Islet of Langerhans (tissue), 1 donor: Measurements from ENCODE around the gene FGF14.
A peak's percentile ranks its signal among the peaks of the same experiment; 100 is the strongest.

Source experiments
- FAIRE-seq: peaks from one replicate; lab custom pipeline; 2011; peaks lifted over from hg19 to GRCh38; lab: Jason Lieb, UNC

Gene FGF14

DNA sequence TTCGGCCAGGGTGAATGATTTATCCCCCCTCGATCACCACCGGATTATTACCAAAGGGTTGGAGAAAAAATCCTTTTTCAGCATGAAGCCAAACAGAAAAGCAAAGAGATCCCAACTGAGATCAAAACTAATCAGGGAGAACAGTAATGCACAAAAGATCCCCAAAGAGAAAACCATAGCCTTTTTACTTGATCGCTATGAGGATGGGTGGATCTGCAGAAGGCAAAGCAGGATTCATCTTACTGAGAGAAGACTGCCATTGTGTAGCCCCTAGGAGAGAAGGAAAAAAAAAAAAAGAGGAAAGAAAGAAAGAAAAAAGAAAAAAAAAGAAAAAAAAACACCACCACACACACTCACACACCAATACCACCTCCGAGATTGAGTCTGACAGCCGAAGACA is at the start of gene FGF14:
FGF14 (minus strand) TSS at position 283 of the 400 bp plus-strand sequence.
- no peak for FAIRE-seq

DNA sequence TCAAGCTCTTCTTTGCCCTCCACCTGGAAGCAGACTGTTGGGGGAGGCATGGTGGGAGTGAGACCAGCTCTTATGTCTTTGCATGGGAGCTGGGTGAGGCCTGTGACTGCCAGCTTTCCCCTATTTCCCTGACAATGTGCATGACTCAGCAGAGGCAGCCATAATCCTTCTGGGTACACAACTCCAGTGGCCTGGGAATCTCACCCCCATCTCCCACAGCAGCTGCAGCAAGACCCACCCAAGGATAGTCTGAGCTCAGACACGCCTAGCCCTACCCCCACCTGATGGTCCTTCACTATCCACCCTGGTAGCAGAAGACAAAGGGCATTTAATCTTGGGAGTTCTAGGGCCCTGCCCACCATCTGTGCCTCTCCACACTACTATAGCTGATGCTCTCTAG is 41.4 kb upstream of the FGF14 start:
- no peak for FAIRE-seq

DNA sequence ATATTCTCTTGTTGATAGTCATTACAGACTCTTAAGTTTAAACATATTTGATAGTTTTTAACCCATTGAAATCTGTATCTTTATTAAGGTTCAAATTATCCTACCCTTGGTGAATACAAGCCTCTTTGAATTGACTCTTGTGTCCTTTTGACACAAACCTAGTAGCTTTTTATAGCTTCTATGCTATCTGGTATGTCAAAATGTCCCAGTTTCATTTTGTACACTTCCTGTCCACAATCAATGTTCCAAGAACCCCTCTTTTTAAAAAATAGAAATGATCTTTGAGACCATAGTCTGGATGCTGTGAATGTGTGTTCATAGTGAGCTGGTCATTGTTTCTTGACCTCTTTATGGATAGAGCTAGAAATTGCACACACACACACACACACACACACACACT is 39.2 kb upstream of the FGF14 start:
- FAIRE-seq, result no peak

GRCh38 chr13:102440259-102440936 is 38.5 kb upstream of the FGF14 start:
- FAIRE-seq, result no peak

DNA sequence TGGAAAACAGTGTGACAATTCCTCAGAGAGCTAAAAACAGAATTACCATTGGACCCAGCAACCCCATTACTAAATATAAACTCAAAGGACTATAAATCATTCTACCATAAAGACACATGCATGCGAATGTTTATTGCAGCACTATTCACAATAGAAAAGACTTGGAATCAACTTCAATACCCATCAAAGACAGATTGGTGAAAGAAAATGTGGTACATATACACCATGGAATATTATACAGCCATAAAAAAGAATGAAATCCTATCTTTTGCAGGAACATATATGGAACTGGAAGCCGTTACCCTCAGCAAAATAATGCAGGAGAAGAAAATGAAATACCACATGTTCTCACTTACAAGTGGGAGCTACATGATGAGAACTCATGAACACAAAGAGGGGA is 20.8 kb upstream of the FGF14 start:
- FAIRE-seq, result no peak

GRCh38 chr13:102405499-102406100 is 3.8 kb upstream of the FGF14 start:
- FAIRE-seq, result no peak

- peak; percentile 80 for FAIRE-seq
These were observed 442 bp upstream of the FGF14 start for GRCh38 chr13:102402290-102402689.

- no peak for FAIRE-seq
These were observed 583 bp downstream of the FGF14 start for GRCh38 chr13:102401265-102401664.

DNA sequence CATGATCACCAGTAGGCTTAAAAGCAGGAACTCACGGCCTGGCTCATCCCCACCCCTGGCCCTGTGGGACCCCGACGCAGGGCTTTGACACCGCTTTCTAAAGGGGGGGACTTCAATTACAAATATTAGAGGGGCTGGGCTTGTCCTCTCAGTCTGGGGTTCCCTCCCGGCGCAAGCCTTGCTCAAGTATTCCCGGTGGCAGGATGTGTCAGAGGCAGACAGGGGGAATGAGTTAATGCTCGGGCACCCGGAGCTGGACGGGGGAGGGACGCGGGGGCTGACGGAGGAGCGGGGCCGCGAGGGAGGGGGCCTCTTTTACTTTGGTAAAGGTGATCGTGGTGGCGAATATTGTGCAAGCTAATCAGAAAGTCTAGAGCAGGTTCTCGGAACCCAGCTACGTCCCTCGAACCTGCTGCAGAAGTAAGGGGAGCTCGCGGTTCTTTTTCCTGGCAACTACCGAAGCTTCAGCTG is 1.1 kb downstream of the FGF14 start:
- FAIRE-seq, result no peak

- no peak for FAIRE-seq
These were observed 1.8 kb downstream of the FGF14 start for GRCh38 chr13:102399791-102400674.

DNA sequence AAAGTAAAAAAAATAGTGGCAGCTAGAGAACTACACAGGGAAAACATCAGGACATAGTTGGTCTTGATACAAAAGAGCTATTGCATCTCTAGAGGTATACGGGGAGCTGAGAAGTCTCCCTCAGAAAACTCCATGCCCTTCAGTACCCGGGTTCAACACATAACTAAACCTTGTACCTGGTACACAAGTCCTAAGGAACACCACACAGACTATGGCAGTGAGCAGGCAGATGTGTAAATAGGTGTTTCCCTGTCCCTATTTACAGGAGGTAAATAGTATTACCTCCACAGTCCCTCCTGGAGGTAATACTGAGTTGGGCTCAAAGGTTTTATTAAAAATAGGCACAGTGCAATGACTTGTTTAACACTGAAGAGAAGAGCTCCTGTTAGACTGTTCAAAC is 5.9 kb downstream of the FGF14 start:
- FAIRE-seq, result no peak

DNA sequence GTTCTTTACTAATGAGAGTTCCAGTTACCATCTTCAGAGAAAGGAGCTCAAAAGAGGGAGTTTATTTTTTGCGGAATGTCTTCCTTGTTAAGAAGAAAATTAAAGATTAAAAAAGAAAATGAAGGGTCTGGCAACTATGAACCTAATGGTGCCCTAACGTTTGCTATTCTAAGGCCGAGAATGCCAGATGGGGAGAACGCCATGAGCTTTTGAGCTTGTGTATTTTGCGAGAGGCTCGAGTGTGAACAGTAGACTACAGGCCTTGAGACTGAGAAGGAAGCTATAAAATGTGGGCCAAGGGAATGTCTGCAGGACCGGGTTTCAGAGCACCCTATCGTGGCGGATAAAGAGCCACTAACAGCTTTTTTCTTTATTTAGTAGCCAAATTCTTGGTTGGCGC is 6.7 kb downstream of the FGF14 start:
- FAIRE-seq, result no peak

GRCh38 chr13:102394158-102395053 is 7.4 kb downstream of the FGF14 start:
- FAIRE-seq, result peak; percentile 95

DNA sequence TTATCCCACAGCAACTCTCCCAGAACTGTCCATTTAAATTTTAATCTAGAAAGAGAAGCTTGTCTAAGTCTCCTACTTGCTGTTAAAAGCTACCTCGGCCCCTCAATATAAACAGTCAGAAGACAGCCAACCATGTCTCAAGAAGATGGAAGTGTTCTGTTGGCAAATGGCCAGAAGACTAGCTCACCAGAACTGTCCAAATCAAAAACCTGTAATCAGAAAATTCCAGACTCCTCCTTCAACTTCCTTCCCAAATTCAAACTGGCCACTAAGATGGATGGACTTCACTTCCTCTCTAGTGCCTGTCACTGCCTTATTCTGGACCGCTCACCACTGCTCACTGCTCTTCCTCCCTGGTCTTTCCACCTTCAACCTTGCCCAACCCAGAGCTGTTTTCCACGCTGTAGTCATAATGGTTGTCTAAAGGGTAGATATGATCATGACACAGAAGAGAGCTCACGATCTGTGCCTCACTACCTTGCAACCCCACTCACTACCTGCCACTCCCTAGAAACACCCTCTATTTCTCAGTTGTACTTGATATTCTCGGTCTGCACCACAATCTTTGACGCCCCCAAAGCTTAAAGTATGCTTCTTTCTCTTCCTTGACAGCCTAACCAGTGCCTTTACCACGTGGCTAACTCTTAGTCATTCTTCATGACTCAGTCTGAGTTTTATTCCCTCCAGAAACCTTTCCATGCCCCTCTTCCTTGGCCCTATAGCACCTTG is 9.2 kb downstream of the FGF14 start:
- FAIRE-seq, result peak; percentile 36

GRCh38 chr13:102386461-102386860 is 15.4 kb downstream of the FGF14 start:
- FAIRE-seq, result no peak

DNA sequence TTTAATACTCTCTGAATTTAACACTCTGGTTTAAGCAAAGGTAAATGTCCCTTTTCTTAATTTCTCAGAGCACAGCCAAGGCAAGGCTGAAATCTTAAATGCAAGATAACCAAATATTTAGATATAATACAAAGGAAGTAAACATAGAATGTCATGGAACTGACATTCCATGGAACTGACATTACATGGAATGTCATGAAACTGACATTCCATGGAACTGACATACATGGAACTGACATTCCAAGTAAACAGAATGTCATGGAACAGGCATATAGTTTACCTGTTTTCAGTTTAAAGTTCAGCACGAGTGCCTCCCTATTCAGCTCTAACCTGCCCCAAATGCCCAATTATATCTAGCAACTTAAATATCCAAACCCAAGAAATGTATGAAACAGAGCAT is 21.8 kb downstream of the FGF14 start:
- FAIRE-seq, result no peak

DNA sequence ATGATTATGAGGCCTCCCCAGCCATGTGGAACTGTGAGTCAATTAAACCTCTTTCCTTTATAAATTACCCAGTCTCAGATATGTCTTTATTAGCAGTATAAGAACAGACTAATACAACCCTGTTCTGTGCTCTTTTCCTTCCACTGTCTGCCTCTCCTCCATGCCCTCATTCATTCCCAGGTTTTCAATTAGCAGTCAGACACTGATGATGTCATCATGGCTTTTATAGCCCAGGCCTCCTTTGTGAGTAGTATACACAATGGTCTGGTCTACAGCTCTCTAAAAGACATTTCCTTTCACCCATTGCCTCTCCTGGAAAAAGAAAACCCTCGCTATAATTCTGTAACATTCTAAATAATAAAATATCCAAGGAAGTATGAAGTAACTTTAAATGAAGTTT is 25.5 kb downstream of the FGF14 start:
- no peak for FAIRE-seq

DNA sequence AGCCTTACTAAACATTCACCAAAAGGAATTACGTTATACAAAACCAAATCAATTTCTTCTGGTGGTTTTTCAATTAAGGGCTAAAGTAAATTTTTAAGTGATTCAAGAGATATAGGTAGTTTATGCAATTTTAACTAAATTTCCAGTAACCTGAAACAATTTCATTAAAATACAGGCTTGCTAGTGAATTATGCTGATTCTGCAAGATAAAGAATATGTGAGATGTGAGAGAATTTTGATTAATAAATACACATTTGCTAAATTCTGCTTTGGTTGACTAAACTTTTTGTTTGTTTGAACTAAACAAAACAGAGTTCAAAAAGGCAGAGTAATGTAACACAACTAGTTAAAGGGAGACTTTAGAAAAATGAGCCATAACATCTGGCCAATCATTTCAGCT is 27.1 kb downstream of the FGF14 start:
- FAIRE-seq, result no peak

DNA sequence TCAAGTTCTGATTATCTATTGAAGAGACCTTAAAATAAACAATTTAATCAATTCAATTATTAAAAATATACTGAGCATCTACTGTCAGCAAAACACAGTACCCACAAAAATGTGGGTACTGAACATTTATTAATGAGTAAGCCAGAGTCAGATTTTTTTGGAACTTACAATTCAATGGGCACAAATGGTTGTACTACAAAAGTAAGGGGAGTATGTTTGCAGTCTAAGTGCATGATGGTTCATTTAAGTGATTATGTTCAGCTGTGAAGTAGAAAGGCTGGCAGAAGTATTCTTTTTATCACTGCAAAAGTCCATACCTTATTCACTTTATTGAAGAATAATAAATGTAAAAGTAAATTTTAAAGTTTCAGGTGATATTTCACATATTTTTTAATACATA is 27.6 kb downstream of the FGF14 start:
- FAIRE-seq, result no peak

- no peak for FAIRE-seq
These were observed 28.6 kb downstream of the FGF14 start for GRCh38 chr13:102373221-102373620.

DNA sequence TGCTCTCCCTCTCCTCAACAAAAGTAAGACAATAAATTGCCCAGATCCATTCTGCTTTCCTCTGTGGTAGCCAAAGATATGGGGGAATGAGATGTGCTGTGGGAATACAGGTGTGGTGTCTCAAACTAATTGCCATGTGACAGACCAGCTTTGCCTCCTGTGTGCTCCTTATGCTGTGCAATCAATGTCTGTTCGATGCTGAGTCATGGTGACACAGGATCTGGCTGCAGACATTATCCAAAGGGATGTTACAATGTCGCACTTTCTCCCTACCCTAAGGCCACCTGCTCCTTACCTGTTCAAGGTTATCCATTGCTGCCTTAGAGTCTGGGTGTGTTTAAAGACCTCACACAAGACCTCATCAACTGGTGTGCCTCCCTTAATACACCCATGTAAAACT is 32.5 kb downstream of the FGF14 start:
- no peak for FAIRE-seq
